K562 (cell line): ENCODE data around the gene SRL. TPM values are rescaled to one million over a fixed set of nuclear protein-coding genes. Genes with fewer than 3 reads are reported as not detected.

ENCODE experiments used
- BCL6 ChIP-seq: fragments of 250-450 bp; sonication (Bioruptor Pico); IDR thresholded peaks from 2 replicates; pipeline ENCODE4 v1.4.0; 2020
- CXXC5 ChIP-seq: fragments of 250-450 bp; sonication (Bioruptor Pico); IDR thresholded peaks from 2 replicates; pipeline ENCODE4 v1.8.0; 2022; ENCODE audit warnings: inconsistent platforms, mild to moderate bottlenecking, moderate library complexity
- DNMT1 ChIP-seq: fragments of 450-650 bp; IDR thresholded peaks from 2 replicates; pipeline ENCODE4 v1.6.1; 2016; ENCODE audit warnings: antibody characterized with exemption, mild to moderate bottlenecking
- ESRRA ChIP-seq: fragments of 450-650 bp; IDR thresholded peaks from 2 replicates; pipeline ENCODE4 v1.6.1; 2014; ENCODE audit warnings: low read depth, mild to moderate bottlenecking, moderate library complexity, borderline replicate concordance
- GABPB1 ChIP-seq: sonication (generic); formaldehyde crosslinking; IDR thresholded peaks from 2 replicates; pipeline ENCODE4 v1.8.0; 2022; ENCODE audit warnings: mild to moderate bottlenecking, missing genetic modification reagents
- GTF2F1 ChIP-seq: IDR thresholded peaks from 2 replicates; pipeline ENCODE4 v1.6.1; 2011; ENCODE audit warnings: low read depth, low read length, improper control_type of control experiment
- HES1 ChIP-seq: fragments of 450-650 bp; IDR thresholded peaks from 2 replicates; pipeline ENCODE4 v1.6.1; 2016; ENCODE audit warnings: low read depth, mild to moderate bottlenecking, moderate library complexity
- ILK ChIP-seq: fragments of 450-650 bp; IDR thresholded peaks from 2 replicates; pipeline ENCODE4 v1.6.1; 2016; ENCODE audit warnings: missing genetic modification characterization, low read depth, mild to moderate bottlenecking, missing compliant biosample characterization, moderate library complexity, borderline replicate concordance
- KAT8 ChIP-seq: fragments of 450-650 bp; IDR thresholded peaks from 2 replicates; pipeline ENCODE4 v1.6.1; 2016; ENCODE audit warnings: low read depth, mild to moderate bottlenecking
- NCOA6 ChIP-seq: fragments of 450-650 bp; IDR thresholded peaks from 2 replicates; pipeline ENCODE4 v1.6.1; 2017; ENCODE audit warnings: mild to moderate bottlenecking
- NFIC ChIP-seq: fragments of 450-650 bp; IDR thresholded peaks from 2 replicates; pipeline ENCODE4 v1.6.1; 2017; ENCODE audit warnings: mild to moderate bottlenecking, inconsistent platforms
- NR2C2 ChIP-seq, 2 experiments: fragments of 200-800 bp in 1 of 2; sonication (Bioruptor generic) in 1 of 2; sonication (generic) in 1 of 2; formaldehyde crosslinking in 1 of 2; IDR thresholded peaks; 2 replicates each; pipeline versions ENCODE4 v1.6.1 to v1.8.0; 2016 to 2022; ENCODE audit warnings: mild to moderate bottlenecking in 1 of 2, missing compliant biosample characterization in 1 of 2, missing genetic modification characterization in 1 of 2, missing genetic modification reagents in 1 of 2
- POLR2AphosphoS2 ChIP-seq: IDR thresholded peaks from 2 replicates; pipeline ENCODE4 v1.6.1; 2012; ENCODE audit warnings: low read length, improper control_type of control experiment
- SOX6 ChIP-seq: fragments of 450-650 bp; IDR thresholded peaks from 2 replicates; pipeline ENCODE4 v1.6.1; 2014; ENCODE audit warnings: mild to moderate bottlenecking
- TFAM ChIP-seq: fragments of 250-450 bp; sonication (Bioruptor Pico); conservative IDR thresholded peaks from 2 replicates; pipeline ENCODE4 v1.5.0; 2021; ENCODE audit warnings: mild to moderate bottlenecking, moderate library complexity
- ZC3H4 ChIP-seq: sonication (generic); formaldehyde crosslinking; IDR thresholded peaks from 2 replicates; pipeline ENCODE4 v1.9.0; 2021; ENCODE audit warnings: missing genetic modification reagents, borderline replicate concordance
- ZNF140 ChIP-seq: fragments of 250-450 bp; sonication (Bioruptor Pico); IDR thresholded peaks from 2 replicates; pipeline ENCODE4 v1.8.0; 2021; ENCODE audit warnings: moderate library complexity, mild to moderate bottlenecking, inconsistent platforms
- ZNF212 ChIP-seq: fragments of 450-650 bp; formaldehyde crosslinking; IDR thresholded peaks from 2 replicates; pipeline ENCODE4 v1.4.0; 2020; ENCODE audit warnings: mild to moderate bottlenecking
- polyA plus RNA-seq, 8 experiments: library from polyadenylated mRNA; depleted of rRNA in 4 of 8; stranded (reverse) in 5 of 8; unstranded in 3 of 8; fragments of >200 nt; fragmentation: Nextera tagmentation in 2 of 8; fragmentation: Illumina TruSeq in 1 of 8; extraction: Ambion mirVana in 2 of 8; extraction: Trizol in 1 of 8; gene quantifications; 2 replicates each; pipeline versions ENCODE4 v1.2.1 to v1.2.3, GENCODE V29; 2011 to 2014; ENCODE audit warnings: inconsistent platforms in 1 of 8, missing spikeins in 1 of 8
- total RNA-seq, 7 experiments: library from RNA; depleted of rRNA in 6 of 7; stranded (reverse); fragments of >200 nt in 6 of 7; fragmentation: Illumina TruSeq in 2 of 7; extraction: Trizol in 2 of 7; gene quantifications; 2 replicates each; pipeline versions ENCODE4 v1.2.1 to v1.2.3, GENCODE V29; 2011 to 2021; ENCODE audit warnings: low replicate concordance in 1 of 7
- TF ChIP-seq, protein P1 (sequence below), 2 experiments: IDR thresholded peaks; 2 replicates each; pipeline ENCODE4 v1.6.1; 2012; ENCODE audit warnings: improper control_type of control experiment in 2 of 2, low read depth in 2 of 2, low read length in 2 of 2, borderline replicate concordance in 1 of 2
- TF ChIP-seq, protein P2 (sequence below): fragments of 250-450 bp; sonication (Bioruptor Pico); IDR thresholded peaks from 2 replicates; pipeline ENCODE4 v1.4.0; 2020

The SRL gene
- total and polyA plus RNA-seq, 9 of the 15 experiments (the other 6 are each of a cell fraction or from before 2014, with no cell fraction given): 0.01 TPM; not detected in 8

GRCh38 chr16:4253394-4254150, 11.7 kb upstream of the SRL start (continued):
- TF ChIP-seq BCL6 (CRISPR knock-in tag): no peak
- TF ChIP-seq ESRRA: peak; percentile 55; the same call in 1 of the 2 replicates
- no peak for TF ChIP-seq KAT8
- TF ChIP-seq CXXC5 (CRISPR knock-in tag): peak; percentile 89
- no peak for TF ChIP-seq DNMT1
- TF ChIP-seq, protein P1, sequence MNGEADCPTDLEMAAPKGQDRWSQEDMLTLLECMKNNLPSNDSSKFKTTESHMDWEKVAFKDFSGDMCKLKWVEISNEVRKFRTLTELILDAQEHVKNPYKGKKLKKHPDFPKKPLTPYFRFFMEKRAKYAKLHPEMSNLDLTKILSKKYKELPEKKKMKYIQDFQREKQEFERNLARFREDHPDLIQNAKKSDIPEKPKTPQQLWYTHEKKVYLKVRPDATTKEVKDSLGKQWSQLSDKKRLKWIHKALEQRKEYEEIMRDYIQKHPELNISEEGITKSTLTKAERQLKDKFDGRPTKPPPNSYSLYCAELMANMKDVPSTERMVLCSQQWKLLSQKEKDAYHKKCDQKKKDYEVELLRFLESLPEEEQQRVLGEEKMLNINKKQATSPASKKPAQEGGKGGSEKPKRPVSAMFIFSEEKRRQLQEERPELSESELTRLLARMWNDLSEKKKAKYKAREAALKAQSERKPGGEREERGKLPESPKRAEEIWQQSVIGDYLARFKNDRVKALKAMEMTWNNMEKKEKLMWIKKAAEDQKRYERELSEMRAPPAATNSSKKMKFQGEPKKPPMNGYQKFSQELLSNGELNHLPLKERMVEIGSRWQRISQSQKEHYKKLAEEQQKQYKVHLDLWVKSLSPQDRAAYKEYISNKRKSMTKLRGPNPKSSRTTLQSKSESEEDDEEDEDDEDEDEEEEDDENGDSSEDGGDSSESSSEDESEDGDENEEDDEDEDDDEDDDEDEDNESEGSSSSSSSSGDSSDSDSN (IDR thresholded peaks at IDR 0.05; ENCODE audit: borderline replicate concordance in 1 of 2, low read depth in 2 of 2, low read length in 2 of 2): peak; percentile 73 to 92; a peak in 3 of 4 replicates
- no peak for TF ChIP-seq ZNF140 (CRISPR knock-in tag)
- no peak for TF ChIP-seq ZC3H4 (CRISPR knock-in tag)
- TF ChIP-seq NR2C2 (CRISPR knock-in tag; IDR thresholded peaks at IDR 0.05): no peak
- TF ChIP-seq NR2C2 (tag; IDR thresholded peaks at IDR 0.05): peak; percentile 34; the same call in 1 of the 2 replicates
- TF ChIP-seq ILK (tag): no peak
- TF ChIP-seq, protein P2, sequence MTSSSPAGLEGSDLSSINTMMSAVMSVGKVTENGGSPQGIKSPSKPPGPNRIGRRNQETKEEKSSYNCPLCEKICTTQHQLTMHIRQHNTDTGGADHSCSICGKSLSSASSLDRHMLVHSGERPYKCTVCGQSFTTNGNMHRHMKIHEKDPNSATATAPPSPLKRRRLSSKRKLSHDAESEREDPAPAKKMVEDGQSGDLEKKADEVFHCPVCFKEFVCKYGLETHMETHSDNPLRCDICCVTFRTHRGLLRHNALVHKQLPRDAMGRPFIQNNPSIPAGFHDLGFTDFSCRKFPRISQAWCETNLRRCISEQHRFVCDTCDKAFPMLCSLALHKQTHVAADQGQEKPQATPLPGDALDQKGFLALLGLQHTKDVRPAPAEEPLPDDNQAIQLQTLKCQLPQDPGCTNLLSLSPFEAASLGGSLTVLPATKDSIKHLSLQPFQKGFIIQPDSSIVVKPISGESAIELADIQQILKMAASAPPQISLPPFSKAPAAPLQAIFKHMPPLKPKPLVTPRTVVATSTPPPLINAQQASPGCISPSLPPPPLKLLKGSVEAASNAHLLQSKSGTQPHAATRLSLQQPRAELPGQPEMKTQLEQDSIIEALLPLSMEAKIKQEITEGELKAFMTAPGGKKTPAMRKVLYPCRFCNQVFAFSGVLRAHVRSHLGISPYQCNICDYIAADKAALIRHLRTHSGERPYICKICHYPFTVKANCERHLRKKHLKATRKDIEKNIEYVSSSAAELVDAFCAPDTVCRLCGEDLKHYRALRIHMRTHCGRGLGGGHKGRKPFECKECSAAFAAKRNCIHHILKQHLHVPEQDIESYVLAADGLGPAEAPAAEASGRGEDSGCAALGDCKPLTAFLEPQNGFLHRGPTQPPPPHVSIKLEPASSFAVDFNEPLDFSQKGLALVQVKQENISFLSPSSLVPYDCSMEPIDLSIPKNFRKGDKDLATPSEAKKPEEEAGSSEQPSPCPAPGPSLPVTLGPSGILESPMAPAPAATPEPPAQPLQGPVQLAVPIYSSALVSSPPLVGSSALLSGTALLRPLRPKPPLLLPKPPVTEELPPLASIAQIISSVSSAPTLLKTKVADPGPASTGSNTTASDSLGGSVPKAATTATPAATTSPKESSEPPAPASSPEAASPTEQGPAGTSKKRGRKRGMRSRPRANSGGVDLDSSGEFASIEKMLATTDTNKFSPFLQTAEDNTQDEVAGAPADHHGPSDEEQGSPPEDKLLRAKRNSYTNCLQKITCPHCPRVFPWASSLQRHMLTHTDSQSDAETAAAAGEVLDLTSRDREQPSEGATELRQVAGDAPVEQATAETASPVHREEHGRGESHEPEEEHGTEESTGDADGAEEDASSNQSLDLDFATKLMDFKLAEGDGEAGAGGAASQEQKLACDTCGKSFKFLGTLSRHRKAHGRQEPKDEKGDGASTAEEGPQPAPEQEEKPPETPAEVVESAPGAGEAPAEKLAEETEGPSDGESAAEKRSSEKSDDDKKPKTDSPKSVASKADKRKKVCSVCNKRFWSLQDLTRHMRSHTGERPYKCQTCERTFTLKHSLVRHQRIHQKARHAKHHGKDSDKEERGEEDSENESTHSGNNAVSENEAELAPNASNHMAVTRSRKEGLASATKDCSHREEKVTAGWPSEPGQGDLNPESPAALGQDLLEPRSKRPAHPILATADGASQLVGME (CRISPR knock-in tag): no peak
- no peak for TF ChIP-seq GTF2F1
- no peak for TF ChIP-seq ZNF212 (CRISPR knock-in tag)
- TF ChIP-seq POLR2AphosphoS2: peak; percentile 53; the same call in 1 of the 2 replicates
- peak; percentile 25; the same call in 1 of the 2 replicates for TF ChIP-seq GABPB1 (CRISPR knock-in tag)
- peak; percentile 51; the same call in 1 of the 2 replicates for TF ChIP-seq SOX6
- no peak for TF ChIP-seq TFAM (CRISPR knock-in tag)
- no peak for TF ChIP-seq NFIC
- TF ChIP-seq HES1: no peak
- no peak for TF ChIP-seq NCOA6
